GM21423 (cell line): ENCODE data around the gene HOXA11.

ENCODE experiments used
- ATAC-seq: cut with Tn5 transposase; IDR thresholded peaks from one replicate; pipeline ENCODE4 v1.9.1; 2021; ENCODE audit warnings: mild to moderate bottlenecking, moderate library complexity; ENCODE audit not compliant: unreplicated experiment

HOXA11 gene

DNA sequence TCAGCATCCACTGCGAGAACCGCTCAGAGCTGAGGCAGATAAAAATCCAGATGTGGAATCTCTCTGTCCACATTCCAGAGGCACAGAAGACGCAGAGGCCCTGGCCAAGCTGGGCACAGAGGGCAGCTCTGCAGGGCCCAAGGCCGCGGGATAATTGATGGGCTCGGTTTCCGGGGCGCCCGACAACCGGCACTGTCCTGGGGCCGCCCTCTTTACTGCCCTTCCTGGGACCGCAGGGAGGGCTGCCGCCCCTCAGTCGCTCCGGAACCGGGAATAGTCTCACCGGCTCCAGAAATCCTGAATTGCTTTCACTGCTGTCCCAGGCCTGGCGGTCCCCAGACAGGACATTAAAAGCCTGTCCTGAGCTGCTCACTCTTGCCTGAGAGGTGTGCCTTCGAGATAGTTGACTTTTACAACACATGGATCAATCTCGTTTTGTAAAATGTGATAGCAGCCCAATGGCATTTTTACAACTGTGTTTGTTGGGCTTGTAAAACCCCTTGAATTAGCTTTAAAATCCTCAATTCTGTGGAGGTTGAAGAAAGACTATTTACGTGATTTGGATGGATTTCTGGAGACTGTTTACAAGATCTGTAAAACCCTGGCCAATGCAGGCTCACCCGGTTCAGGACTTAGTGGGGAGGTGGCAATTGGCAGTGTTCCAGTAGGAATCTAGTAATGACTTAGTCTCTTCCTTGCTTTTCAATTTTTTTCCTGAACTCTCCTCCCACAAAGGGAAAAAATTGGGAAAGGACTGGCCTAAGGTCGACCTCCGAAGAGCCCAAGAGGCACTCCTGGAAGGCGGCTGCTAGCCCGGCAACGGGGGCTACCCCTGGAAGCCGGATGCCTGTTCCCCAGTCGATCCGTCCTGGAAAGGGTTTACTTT, 36.0 kb downstream of the HOXA11 start:
- ATAC-seq: no peak

GRCh38 chr7:27148031-27148755, 36.8 kb downstream of the HOXA11 start:
- no peak for ATAC-seq

DNA sequence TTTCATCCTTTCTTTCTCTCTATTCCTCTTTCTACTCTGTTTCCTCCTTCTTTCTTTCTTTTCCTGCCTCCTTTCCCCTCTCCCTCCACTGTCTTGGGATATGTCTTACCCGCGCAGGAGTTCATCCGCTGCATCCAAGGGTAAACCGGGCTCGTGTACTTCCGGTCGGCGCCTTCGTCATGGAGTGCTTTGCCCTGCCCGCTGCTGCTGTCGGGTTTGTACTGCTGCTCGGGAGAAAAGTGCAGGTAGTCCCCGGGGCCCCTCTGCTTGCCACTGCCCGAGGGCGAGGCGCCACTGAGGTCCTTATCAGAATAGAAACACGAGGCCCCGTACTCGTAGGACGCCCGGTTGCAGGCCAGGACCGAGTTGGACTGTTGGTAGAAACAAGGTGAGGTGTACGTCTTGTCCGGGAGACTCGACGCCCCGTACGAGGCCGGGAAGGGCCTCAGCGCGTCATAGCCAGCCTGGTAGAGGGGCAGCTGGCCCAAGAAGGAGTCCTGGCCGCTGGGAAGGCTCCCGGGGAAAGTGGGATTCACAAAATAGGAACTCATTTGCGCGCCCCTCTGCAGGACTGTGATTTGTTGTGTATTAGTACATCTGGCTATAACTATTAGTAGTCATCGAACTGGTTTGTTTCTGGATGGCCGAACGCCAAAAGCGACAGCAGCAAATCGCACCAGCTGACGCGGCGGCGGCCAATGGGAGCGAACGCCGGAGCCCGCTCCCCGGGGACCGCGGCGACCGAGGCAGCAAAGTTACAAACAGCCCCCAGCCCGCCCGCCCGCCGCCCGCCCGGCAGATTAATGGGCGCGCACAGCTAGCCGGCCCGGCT, 37.6 kb downstream of the HOXA11 start, which contains the start of gene HOXA6:
TSS of gene HOXA6 (minus strand) at position 576 of the 832 bp plus-strand sequence. CDS start at position 551, 25 bp downstream.
- ATAC-seq: no peak

DNA sequence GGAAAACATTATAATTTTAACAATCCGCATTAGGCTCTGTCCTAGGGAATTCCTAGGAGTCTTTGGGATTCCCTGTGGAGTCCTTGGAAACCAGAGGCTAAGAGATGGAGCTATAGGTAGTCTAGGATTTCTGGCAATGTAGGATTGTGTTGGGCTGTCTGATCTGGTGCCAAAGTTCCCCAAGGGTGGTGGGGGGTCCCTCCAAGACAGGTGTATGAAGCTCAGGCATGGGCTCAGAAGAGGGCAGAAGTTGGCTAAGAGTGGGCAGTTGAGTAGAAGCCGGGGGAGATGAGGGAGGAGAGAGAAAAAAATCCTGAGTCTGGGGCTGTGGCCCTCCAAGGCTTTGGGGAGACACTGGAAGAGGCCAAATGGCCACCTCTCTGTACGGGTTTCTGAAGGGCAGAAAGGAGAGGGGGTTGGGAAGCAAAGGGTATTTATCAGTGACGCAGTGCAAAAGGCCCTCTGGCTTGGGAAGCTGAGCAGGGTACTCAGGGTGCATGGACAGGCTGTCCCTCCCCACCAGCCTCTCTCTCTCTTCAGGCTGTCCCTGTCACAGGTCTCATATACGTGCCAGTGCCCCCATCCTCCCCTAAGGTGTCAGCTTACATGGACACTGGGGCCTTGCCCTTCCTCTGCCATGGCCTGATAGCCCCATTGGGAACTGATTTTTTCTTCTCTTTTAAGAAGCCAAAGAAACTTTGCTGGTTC, 38.4 kb downstream of the HOXA11 start:
- no peak for ATAC-seq

GRCh38 chr7:27145914-27146412, 39.1 kb downstream of the HOXA11 start:
- ATAC-seq: no peak

- ATAC-seq: no peak
These were observed 39.7 kb downstream of the HOXA11 start for GRCh38 chr7:27145165-27145913.

- ATAC-seq: no peak
These were observed 40.3 kb downstream of the HOXA11 start for GRCh38 chr7:27144781-27145164.

- no peak for ATAC-seq
These were observed 40.9 kb downstream of the HOXA11 start for GRCh38 chr7:27143950-27144780.

- no peak for ATAC-seq
These were observed 41.7 kb downstream of the HOXA11 start, which contains the start of gene HOXA5 for GRCh38 chr7:27143023-27143949. Gene HOXA5 (minus strand): TSS chr7:27143681. CDS start chr7:27143607, 74 bp downstream.

- ATAC-seq: no peak
These were observed 42.4 kb downstream of the HOXA11 start for GRCh38 chr7:27142580-27143022.

DNA sequence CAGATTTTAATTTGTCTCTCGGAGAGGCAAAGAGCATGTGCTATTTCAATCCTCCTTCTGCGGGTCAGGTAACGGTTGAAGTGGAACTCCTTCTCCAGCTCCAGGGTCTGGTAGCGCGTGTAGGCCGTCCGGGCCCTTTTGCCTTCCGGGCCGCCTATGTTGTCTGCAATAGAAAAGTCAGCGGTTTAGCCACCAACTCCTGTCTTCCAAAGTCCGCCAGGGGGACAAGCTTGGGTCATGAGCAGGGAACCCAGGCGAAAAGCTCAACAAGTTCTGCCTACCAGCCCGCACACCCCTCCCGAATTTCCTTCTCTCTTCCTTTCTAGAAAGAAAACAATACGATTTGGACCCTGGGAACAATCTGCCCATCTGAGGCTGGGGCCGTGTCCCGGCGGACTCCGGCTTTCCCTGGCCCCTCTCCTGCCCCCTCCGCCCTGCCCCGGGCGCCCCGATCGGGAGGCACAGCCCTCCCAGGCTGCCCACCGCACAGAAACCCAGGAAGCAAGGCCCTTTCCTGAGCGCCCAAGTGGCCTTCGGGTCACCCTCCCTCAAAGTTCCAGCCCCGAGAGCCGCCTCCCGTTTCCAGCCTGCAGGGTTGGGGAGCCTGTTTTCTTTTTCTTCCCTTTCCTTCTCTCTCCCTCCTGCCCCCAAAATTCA, 43.0 kb downstream of the HOXA11 start:
- no peak for ATAC-seq

DNA sequence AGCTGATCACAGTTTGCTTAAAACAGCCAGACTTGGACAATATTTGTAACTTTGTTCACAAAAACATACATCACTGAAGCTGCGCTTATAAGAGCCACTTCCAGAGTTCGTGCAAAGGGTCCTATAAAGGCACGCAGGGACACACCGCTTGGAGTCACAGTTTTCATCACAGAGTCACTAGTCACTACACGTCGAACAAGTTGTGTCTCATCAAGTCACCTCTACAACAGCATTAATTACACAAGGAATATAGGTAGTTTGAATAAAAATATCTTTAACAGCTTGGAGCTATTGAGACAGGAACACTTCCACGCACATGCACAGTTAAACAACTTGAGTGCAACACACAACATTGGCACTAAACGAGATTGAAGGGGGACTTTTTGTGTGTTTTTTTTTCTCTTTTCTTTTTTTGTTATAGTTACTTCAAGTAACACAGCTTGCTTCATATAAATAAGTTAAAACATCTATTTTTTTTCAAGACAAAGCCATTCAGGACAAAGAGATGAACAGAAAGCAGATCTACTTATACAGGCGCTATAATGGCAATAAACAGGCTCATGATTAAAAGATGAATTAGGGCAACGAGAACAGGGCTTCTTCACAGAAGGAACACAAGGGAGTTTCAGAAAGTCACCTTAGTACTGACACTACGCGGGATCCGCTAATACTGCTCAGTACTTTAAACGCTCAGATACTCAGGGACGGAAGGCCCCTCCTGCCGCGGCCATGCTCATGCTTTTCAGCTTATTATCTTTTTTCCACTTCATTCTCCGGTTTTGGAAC, 43.7 kb downstream of the HOXA11 start:
- no peak for ATAC-seq

DNA sequence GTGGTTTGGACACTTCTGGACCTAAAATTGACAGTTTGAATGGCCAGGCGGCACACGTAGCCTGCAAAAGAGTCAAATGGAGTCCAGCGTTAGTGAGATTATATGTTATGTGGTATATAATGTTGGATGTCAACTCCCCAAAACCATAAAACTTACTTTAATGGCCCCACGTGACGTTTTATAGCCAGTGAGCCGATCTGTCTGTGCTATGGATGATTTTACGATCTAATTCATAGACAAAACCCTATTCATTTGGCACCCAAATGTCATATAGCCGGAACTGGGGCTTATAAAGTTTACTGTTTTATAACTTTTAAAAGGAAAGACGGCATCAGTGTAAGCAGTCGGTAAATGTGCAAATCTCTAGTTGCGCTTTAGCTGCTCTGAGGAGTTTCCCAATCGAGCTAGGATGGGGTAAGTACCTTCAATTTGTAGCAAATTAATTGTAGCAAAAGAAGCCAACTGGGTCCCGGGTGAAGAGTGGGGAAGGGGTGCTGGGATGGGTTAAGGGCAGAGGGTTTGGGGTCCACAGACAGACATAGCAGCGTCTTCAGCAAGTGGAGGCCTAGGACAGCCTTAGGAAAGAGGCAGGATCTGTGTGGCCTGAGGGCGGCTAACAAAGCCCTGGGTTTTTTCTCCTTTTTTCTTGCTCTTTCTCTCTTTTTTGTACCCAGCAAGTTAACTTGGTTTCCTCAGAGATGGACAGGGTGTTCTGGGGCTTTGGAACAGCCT, 44.7 kb downstream of the HOXA11 start:
- ATAC-seq: no peak

DNA sequence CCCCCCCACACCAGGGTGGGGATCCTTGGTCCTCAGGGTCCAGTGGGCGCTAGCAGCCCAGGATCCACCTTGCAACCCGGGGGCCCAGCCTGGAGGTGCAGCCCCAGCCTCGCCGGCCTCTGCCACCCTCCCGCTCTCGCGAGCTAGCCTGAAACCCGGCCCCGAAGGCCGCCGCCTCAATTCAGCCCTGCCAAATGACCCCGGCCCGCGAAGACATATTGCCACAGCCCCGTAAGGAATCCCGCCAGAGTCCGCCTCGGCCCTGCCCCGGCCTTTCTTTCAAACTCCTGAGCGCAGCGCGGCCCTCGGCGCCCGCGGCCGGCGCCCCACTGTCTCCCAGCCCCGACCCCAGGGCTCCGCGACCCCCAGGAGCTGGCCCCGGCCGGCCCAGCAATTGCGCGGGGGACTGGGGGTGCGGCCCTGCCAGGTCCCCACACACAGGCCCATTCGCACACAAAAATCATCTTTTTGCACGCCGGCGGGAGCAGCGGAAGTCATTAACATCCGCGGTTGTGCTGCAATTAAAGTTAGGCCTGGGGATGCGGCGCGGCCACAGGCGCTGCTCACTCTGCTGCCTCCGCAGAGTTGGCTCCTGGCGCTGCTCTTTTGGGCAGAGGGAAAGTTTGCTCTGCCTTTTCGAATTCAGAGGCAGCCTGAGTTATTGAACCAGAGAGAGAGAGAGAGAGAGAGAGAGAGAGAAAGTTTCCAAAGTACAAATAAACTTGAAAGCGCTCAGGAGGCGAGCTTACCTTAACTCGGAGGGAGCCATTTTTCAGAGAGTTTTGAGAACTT, 45.5 kb downstream of the HOXA11 start:
- ATAC-seq: no peak

GRCh38 chr7:27138985-27139333, 46.1 kb downstream of the HOXA11 start:
- ATAC-seq: no peak
